Ovary (tissue), 9 donors: ENCODE measurements around the gene RERG. TPM values are rescaled to one million over a fixed set of nuclear protein-coding genes. Genes with fewer than 3 reads are reported as not detected.

Source experiments
- DNase-seq, 5 donors: peaks; one replicate each; pipeline ENCODE4 v3.0.0-alpha.2; 2019 to 2020
- H3K27ac ChIP-seq, 2 donors: fragments of 200-600 bp; one replicate each; pipeline versions ENCODE4 v1.5.1 to v1.8.0; 2019 to 2022
- H3K27me3 ChIP-seq: fragments of 200-600 bp; one replicate; pipeline ENCODE4 v1.8.0; 2022
- H3K36me3 ChIP-seq: fragments of 200-600 bp; sonication (generic); one replicate; pipeline ENCODE4 v1.5.1; 2019
- H3K4me1 ChIP-seq: one replicate; pipeline ENCODE4 v1.8.1; 2013; ENCODE audit warnings: mild to moderate bottlenecking, moderate library complexity; ENCODE audit not compliant: insufficient read depth
- H3K4me3 ChIP-seq: fragments of 200-600 bp; sonication (generic); one replicate; pipeline ENCODE4 v1.5.1; 2017
- H3K9me3 ChIP-seq, 2 donors: fragments of 200-600 bp in 1 of 2; sonication (generic) in 1 of 2; one replicate each; pipeline versions ENCODE4 v1.5.1 to v1.8.1; 2013 to 2019; ENCODE audit warnings: mild to moderate bottlenecking in 1 of 2, moderate library complexity in 1 of 2
- EP300 ChIP-seq: sonication (generic); formaldehyde crosslinking; IDR thresholded peaks from one replicate; pipeline ENCODE4 v1.6.1; 2017; ENCODE audit warnings: antibody characterized with exemption
- POLR2A ChIP-seq: fragments of 450-650 bp; IDR thresholded peaks from one replicate; pipeline ENCODE4 v1.6.1; 2017; ENCODE audit warnings: antibody characterized with exemption, mild to moderate bottlenecking, moderate library complexity
- WGBS, 3 donors: extraction: QIAGEN DNeasy Blood & Tissue Kit in 1 of 3; methylation state at CpG; one replicate each; pipeline versions ENCODE4 v1.1.5 to v1.1.7; 2013 to 2017; 5-methylcytosine and 5-hydroxymethylcytosine counted together
- intact Hi-C, 4 donors: fragments of 100-400 bp; cut with DNase I; formaldehyde crosslinking; loops; one replicate each; pipeline versions ENCODE4 v1.11.0 to v1.15.1; 2022 to 2023
- polyA plus RNA-seq, 2 donors: library from polyadenylated mRNA; stranded (reverse); fragments of 200-250 nt in 1 of 2; fragments of 350-450 nt in 1 of 2; fragmentation: Illumina TruSeq in 1 of 2; extraction: RNeasy Lipid Tissue Mini Kit (QIAGEN cat#74804) in 1 of 2; gene quantifications; one replicate each; pipeline ENCODE4 v1.2.3, GENCODE V29; 2013 to 2014
- total RNA-seq, 7 donors: library from RNA; depleted of rRNA in 2 of 7; stranded (reverse); fragments of >200 nt in 2 of 7; fragmentation: NEBNext Ultra II Directional in 3 of 7; extraction: Animal tissue kit (Norgen Biotek cat#: 25700) in 3 of 7; gene quantifications; one replicate each; pipeline versions ENCODE4 v1.1.0 to v1.2.4, GENCODE V29; 2016 to 2023
- TF ChIP-seq, protein P1 (sequence below), 3 donors: fragments of 450-650 bp in 2 of 3; fragments of 200-600 bp in 1 of 3; IDR thresholded peaks; one replicate each; pipeline versions ENCODE4 v1.5.1 to v1.8.0; 2016 to 2022; ENCODE audit warnings: antibody characterized with exemption in 3 of 3, mild to moderate bottlenecking in 1 of 3
- donor health status: DM: no; HTN: no; CAD: no; lungs with moderate emphysema.
- donor health status: DM: no; HTN: no; CAD: no.
- donor health status: Bipolar disorder and iron deficiency.
- donor health status: DM: yes; HTN: yes; CAD: no.
- donor health status: DM: no; HTN: no; CAD: no.
- donor health status: DM: yes; HTN: yes; CAD: no.

The RERG gene
- total and polyA plus RNA-seq, 9 donors: 12.9 to 96.8 (median 36.7) TPM

- intact Hi-C loops: no loop called here
- no peak for DNase-seq
- no peak for TF ChIP-seq EP300
- TF ChIP-seq, protein P1, sequence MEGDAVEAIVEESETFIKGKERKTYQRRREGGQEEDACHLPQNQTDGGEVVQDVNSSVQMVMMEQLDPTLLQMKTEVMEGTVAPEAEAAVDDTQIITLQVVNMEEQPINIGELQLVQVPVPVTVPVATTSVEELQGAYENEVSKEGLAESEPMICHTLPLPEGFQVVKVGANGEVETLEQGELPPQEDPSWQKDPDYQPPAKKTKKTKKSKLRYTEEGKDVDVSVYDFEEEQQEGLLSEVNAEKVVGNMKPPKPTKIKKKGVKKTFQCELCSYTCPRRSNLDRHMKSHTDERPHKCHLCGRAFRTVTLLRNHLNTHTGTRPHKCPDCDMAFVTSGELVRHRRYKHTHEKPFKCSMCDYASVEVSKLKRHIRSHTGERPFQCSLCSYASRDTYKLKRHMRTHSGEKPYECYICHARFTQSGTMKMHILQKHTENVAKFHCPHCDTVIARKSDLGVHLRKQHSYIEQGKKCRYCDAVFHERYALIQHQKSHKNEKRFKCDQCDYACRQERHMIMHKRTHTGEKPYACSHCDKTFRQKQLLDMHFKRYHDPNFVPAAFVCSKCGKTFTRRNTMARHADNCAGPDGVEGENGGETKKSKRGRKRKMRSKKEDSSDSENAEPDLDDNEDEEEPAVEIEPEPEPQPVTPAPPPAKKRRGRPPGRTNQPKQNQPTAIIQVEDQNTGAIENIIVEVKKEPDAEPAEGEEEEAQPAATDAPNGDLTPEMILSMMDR (IDR thresholded peaks at IDR 0.05): no peak
- TF ChIP-seq POLR2A: no peak
These were observed 97.8 kb downstream of the RERG start for GRCh38 chr12:15123401-15123800.

DNA sequence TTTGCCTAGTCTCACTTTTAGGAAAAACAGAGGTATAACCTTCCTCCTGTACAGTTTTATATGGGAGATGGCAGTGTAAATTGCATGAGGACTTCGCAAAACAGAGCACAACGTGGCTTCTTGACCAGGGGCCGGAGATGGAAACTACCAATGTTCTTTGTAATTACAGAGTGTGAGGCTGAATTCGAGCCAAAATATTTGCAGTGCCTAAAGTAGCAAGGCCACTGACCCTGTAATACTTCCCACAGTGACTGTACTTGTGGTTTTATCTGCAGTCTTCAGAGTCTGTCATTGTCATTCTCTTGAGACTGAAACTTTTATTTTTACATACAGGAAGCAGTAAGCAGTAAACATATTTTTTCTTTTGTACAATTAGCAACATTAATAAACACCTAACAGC lies 98.9 kb downstream of the RERG start:
- Histone ChIP-seq H3K27ac (no peak overlapping the region), H3K36me3 (no peaks in the 10 kb centered on the region), H3K27me3 (no peaks in the 10 kb centered on the region), H3K9me3 (no peaks in the 10 kb centered on the region), H3K4me1 (no peaks in the 10 kb centered on the region), H3K4me3 (no peak overlapping the region)
- intact Hi-C loops: no loop called here
- TF ChIP-seq, protein P1 (IDR thresholded peaks at IDR 0.05): no peak
- TF ChIP-seq EP300: no peak
- TF ChIP-seq POLR2A: no peak
- 66 to 75% (median 71%) methylated on average over 4 of the region's 4 CpGs for WGBS, 3 donors
- no peak for DNase-seq

More at GRCh38 chr12:15123401-15123800, 97.8 kb downstream of the RERG start:
- no peaks in the 10 kb centered on the region for H3K36me3 ChIP-seq
- no peaks in the 10 kb centered on the region for H3K4me1 ChIP-seq
- no peaks in the 10 kb centered on the region for H3K9me3 ChIP-seq
- H3K4me3 ChIP-seq: no peak overlapping the region
- no peak overlapping the region for H3K27ac ChIP-seq
- no peaks in the 10 kb centered on the region for H3K27me3 ChIP-seq

DNA sequence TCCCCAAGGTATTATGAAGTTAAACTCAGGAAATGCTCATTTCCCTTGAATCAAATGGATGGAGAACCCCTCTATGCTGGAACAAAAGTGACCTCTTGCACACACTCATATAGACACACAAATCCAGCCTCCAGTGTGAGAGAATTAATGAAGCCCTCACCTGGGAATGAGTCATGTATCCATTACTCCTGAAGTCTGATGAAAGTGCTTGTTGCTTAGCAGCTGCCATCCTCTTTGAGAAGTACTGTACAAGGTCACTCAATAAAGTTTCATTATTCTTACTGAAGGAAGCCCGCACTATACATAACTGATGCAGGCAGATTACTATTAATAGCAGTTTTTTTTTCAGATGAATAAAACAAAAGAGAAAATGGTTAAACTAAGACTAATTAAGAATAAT lies 102.3 kb downstream of the RERG start:
- Histone ChIP-seq H3K9me3 (no peaks in the 10 kb centered on the region), H3K4me3 (no peak overlapping the region), H3K27me3 (no peaks in the 10 kb centered on the region), H3K27ac (no peak overlapping the region), H3K36me3 (no peaks in the 10 kb centered on the region), H3K4me1 (peaks cover 2% of the 10 kb centered on the region)
- intact Hi-C loops: no loop called here
- no peak for TF ChIP-seq EP300
- TF ChIP-seq POLR2A: no peak
- TF ChIP-seq, protein P1 (IDR thresholded peaks at IDR 0.05): no peak
- DNase-seq: no peak
- WGBS, 3 donors: 0 to 92% (median 0%) methylated on average over 1 of the region's 1 CpG

- TF ChIP-seq POLR2A: no peak
- TF ChIP-seq, protein P1 (IDR thresholded peaks at IDR 0.05): no peak
- no peak for TF ChIP-seq EP300
- H3K27me3 ChIP-seq: no peaks in the 10 kb centered on the region
- 33 to 81% (median 44%) methylated on average over 1 of the region's 1 CpG for WGBS, 3 donors
- DNase-seq: no peak
- H3K9me3 ChIP-seq: no peaks in the 10 kb centered on the region
- H3K4me1 ChIP-seq: peaks cover 2% of the 10 kb centered on the region
- H3K27ac ChIP-seq: no peak overlapping the region
- no peak overlapping the region for H3K4me3 ChIP-seq
- intact Hi-C loops: no loop called here
- no peaks in the 10 kb centered on the region for H3K36me3 ChIP-seq
These were observed 104.2 kb downstream of the RERG start for GRCh38 chr12:15116983-15117382.
